ENCODE results near the gene DMRT1.

DMRT1 gene

DNA sequence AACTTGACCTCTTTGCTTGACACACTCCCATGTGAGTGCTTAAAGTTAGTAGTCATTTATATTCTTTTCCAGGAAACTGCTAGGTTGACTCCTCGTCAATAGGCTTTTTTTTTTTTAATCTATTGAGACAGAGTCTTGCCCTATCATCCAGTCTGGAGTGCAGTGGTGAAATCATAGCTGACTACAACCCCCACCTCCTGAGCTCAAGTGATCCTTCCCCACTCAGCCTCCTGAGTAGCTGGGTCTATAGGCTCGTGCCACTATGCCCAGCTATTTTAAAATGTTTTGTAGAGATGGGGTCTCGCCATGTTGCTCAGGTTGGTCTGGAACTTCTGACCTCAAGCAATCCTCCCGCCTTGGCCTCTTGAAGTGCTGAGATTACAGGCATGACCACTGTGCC, 34.9 kb downstream of the DMRT1 start:
- peak overlapping the region; percentile 3 for H3K9ac ChIP-seq (ENCODE audit: low read depth, low read length, poor library complexity)
- H2AK5ac ChIP-seq (ENCODE audit: low read depth, low read length): no peak overlapping the region
- H4K8ac ChIP-seq (ENCODE audit: low read depth, low read length): no peak overlapping the region
- H3K14ac ChIP-seq (ENCODE audit: low read length): no peak overlapping the region
- no peaks in the 10 kb centered on the region for H3K27me3 ChIP-seq (ENCODE audit: control insufficient read depth in 3 of 3, insufficient read depth in 3 of 3, low read depth in 1 of 3, low read length in 3 of 3)
- no peaks in the 10 kb centered on the region for H3K4me1 ChIP-seq (ENCODE audit: control insufficient read depth in 2 of 2, insufficient read depth in 1 of 2, low read depth in 1 of 2, low read length in 2 of 2)
- H3K79me1 ChIP-seq (ENCODE audit: low read depth, low read length): no peaks in the 10 kb centered on the region
- H2BK5ac ChIP-seq (ENCODE audit: low read length): no peak overlapping the region
- WGBS, 2 donors (ENCODE audit: extremely low coverage in 2 of 2, insufficient read length in 2 of 2, insufficient replicate concordance in 1 of 2): no CpG with 5 or more reads among the region's 4 CpGs
- H3K36me3 ChIP-seq (replicated peaks in 1 of 2; ENCODE audit: control insufficient read depth in 2 of 2, insufficient read depth in 2 of 2, low read length in 2 of 2): no peaks in the 10 kb centered on the region
- H2BK12ac ChIP-seq (ENCODE audit: low read length): no peak overlapping the region
- H2BK15ac ChIP-seq (ENCODE audit: low read length): no peak overlapping the region
- no peak overlapping the region for H3K18ac ChIP-seq (ENCODE audit: low read length)
- DNase-seq (ENCODE audit: low spot score): no peak
- no peak overlapping the region for H3K4ac ChIP-seq (ENCODE audit: low read length)
- no peak overlapping the region for H3K27ac ChIP-seq (replicated peaks; ENCODE audit: low read length)
- H3K4me3 ChIP-seq (ENCODE audit: low read length in 2 of 2): peak overlapping the region in 1 of 2 donors; percentile 32
- H2BK120ac ChIP-seq (ENCODE audit: low read depth, low read length): no peak overlapping the region
- H4K91ac ChIP-seq (ENCODE audit: low read depth, low read length, poor library complexity): no peak overlapping the region
- H2AFZ ChIP-seq (ENCODE audit: low read length): no peak overlapping the region
- H3K4me2 ChIP-seq (ENCODE audit: insufficient read depth, low read length, poor library complexity, severe bottlenecking): no peak overlapping the region
- H3K23ac ChIP-seq (ENCODE audit: low read depth, low read length, poor library complexity): no peak overlapping the region
- no peaks in the 10 kb centered on the region for H3K9me3 ChIP-seq (replicated peaks in 1 of 2; ENCODE audit: control insufficient read depth in 2 of 2, insufficient read depth in 1 of 2, low read depth in 1 of 2, low read length in 2 of 2)

DNA sequence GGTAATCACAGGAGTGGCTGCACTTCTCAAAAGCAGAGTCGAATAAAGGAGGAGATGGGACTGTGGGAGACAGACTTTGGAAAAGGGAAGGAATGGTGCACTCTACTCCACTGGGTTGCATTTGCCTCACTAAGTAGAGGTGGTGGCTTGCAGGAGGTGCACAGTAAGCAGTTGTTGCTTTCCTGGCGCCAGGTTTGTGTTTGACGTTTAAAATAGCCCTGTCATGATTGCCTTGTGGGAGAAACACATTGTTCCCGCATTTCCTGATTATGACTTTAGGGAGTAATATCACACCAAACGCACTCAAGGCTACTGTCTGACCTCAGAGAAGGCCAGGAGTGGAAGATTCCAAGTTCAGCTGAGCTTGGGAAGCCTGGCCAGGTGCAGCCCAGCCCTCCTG, 36.7 kb downstream of the DMRT1 start:
- no peak overlapping the region for H3K14ac ChIP-seq (ENCODE audit: low read length)
- no peaks in the 10 kb centered on the region for H3K36me3 ChIP-seq (replicated peaks in 1 of 2; ENCODE audit: control insufficient read depth in 2 of 2, insufficient read depth in 2 of 2, low read length in 2 of 2)
- no peak overlapping the region for H3K4me3 ChIP-seq (ENCODE audit: low read length in 2 of 2)
- no peak overlapping the region for H4K8ac ChIP-seq (ENCODE audit: low read depth, low read length)
- H3K9me3 ChIP-seq (replicated peaks in 1 of 2; ENCODE audit: control insufficient read depth in 2 of 2, insufficient read depth in 1 of 2, low read depth in 1 of 2, low read length in 2 of 2): no peaks in the 10 kb centered on the region
- no peak overlapping the region for H3K4ac ChIP-seq (ENCODE audit: low read length)
- no peak overlapping the region for H3K23ac ChIP-seq (ENCODE audit: low read depth, low read length, poor library complexity)
- H3K18ac ChIP-seq (ENCODE audit: low read length): no peak overlapping the region
- H4K91ac ChIP-seq (ENCODE audit: low read depth, low read length, poor library complexity): no peak overlapping the region
- H3K27me3 ChIP-seq (ENCODE audit: control insufficient read depth in 3 of 3, insufficient read depth in 3 of 3, low read depth in 1 of 3, low read length in 3 of 3): no peaks in the 10 kb centered on the region
- H2BK5ac ChIP-seq (ENCODE audit: low read length): no peak overlapping the region
- no peak overlapping the region for H3K9ac ChIP-seq (ENCODE audit: low read depth, low read length, poor library complexity)
- DNase-seq (ENCODE audit: low spot score): no peak
- H2BK120ac ChIP-seq (ENCODE audit: low read depth, low read length): no peak overlapping the region
- no CpG with 5 or more reads among the region's 5 CpGs for WGBS, 2 donors (ENCODE audit: extremely low coverage in 2 of 2, insufficient read length in 2 of 2, insufficient replicate concordance in 1 of 2)
- no peak overlapping the region for H2AK5ac ChIP-seq (ENCODE audit: low read depth, low read length)
- no peak overlapping the region for H2AFZ ChIP-seq (ENCODE audit: low read length)
- H2BK12ac ChIP-seq (ENCODE audit: low read length): no peak overlapping the region
- H3K27ac ChIP-seq (replicated peaks; ENCODE audit: low read length): no peak overlapping the region
- H3K4me1 ChIP-seq (ENCODE audit: control insufficient read depth in 2 of 2, insufficient read depth in 1 of 2, low read depth in 1 of 2, low read length in 2 of 2): no peaks in the 10 kb centered on the region
- no peak overlapping the region for H3K4me2 ChIP-seq (ENCODE audit: insufficient read depth, low read length, poor library complexity, severe bottlenecking)
- no peaks in the 10 kb centered on the region for H3K79me1 ChIP-seq (ENCODE audit: low read depth, low read length)
- no peak overlapping the region for H2BK15ac ChIP-seq (ENCODE audit: low read length)

- Histone ChIP-seq H3K18ac (ENCODE audit: low read length) (no peak overlapping the region), H3K9ac (ENCODE audit: low read depth, low read length, poor library complexity) (no peak overlapping the region), H3K4me3 (ENCODE audit: low read length in 2 of 2) (no peak overlapping the region), H2BK12ac (ENCODE audit: low read length) (no peak overlapping the region), H4K91ac (ENCODE audit: low read depth, low read length, poor library complexity) (no peak overlapping the region), H2AFZ (ENCODE audit: low read length) (no peak overlapping the region), H3K9me3 (replicated peaks in 1 of 2; ENCODE audit: control insufficient read depth in 2 of 2, insufficient read depth in 1 of 2, low read depth in 1 of 2, low read length in 2 of 2) (no peaks in the 10 kb centered on the region), H3K4me1 (ENCODE audit: control insufficient read depth in 2 of 2, insufficient read depth in 1 of 2, low read depth in 1 of 2, low read length in 2 of 2) (no peaks in the 10 kb centered on the region), H3K4ac (ENCODE audit: low read length) (no peak overlapping the region), H2BK5ac (ENCODE audit: low read length) (no peak overlapping the region), H3K4me2 (ENCODE audit: insufficient read depth, low read length, poor library complexity, severe bottlenecking) (no peak overlapping the region), H3K14ac (ENCODE audit: low read length) (no peak overlapping the region), H2AK5ac (ENCODE audit: low read depth, low read length) (no peak overlapping the region), H3K79me1 (ENCODE audit: low read depth, low read length) (no peaks in the 10 kb centered on the region), H3K27ac (replicated peaks; ENCODE audit: low read length) (no peak overlapping the region), H4K8ac (ENCODE audit: low read depth, low read length) (no peak overlapping the region), H3K23ac (ENCODE audit: low read depth, low read length, poor library complexity) (no peak overlapping the region), H3K27me3 (ENCODE audit: control insufficient read depth in 3 of 3, insufficient read depth in 3 of 3, low read depth in 1 of 3, low read length in 3 of 3) (no peaks in the 10 kb centered on the region), H2BK15ac (ENCODE audit: low read length) (no peak overlapping the region), H3K36me3 (replicated peaks in 1 of 2; ENCODE audit: control insufficient read depth in 2 of 2, insufficient read depth in 2 of 2, low read length in 2 of 2) (no peaks in the 10 kb centered on the region), H2BK120ac (ENCODE audit: low read depth, low read length) (no peak overlapping the region)
- no peak for DNase-seq (ENCODE audit: low spot score)
- WGBS, 2 donors (ENCODE audit: extremely low coverage in 2 of 2, insufficient read length in 2 of 2, insufficient replicate concordance in 1 of 2): no CpG with 5 or more reads among the region's 7 CpGs
These were observed 39.2 kb downstream of the DMRT1 start for GRCh38 chr9:880725-881124.

DNA sequence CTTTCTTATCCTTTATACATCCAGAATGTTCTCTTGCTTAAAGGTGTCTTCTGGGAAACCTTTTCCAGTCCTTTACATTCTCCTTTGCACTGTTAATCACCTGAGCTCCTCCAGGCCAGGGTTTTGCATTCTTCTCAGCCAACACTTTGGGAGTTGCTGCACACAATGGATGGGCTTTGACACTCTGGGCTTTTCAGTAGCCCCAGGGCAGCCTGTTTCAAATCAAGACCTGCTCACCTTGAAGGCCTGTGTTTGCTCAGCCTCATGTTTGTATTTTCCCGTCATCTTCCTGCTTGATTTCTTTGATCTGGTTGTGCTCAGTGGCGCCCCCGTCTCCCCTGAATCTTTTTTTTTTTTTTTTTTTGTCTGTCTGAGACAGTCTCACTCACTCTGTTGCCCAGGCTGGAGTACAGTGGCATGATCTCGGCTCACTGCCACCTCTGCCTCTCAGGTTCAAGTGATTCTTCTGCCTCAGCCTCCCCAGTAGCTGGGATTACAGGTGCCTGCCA, 41.0 kb downstream of the DMRT1 start:
- Histone ChIP-seq H3K79me1 (ENCODE audit: low read depth, low read length) (no peaks in the 10 kb centered on the region), H2AFZ (ENCODE audit: low read length) (no peak overlapping the region), H2BK15ac (ENCODE audit: low read length) (no peak overlapping the region), H2BK5ac (ENCODE audit: low read length) (no peak overlapping the region), H3K23ac (ENCODE audit: low read depth, low read length, poor library complexity) (no peak overlapping the region), H2BK12ac (ENCODE audit: low read length) (no peak overlapping the region), H4K91ac (ENCODE audit: low read depth, low read length, poor library complexity) (no peak overlapping the region), H3K9ac (ENCODE audit: low read depth, low read length, poor library complexity) (no peak overlapping the region), H2AK5ac (ENCODE audit: low read depth, low read length) (no peak overlapping the region), H3K36me3 (replicated peaks in 1 of 2; ENCODE audit: control insufficient read depth in 2 of 2, insufficient read depth in 2 of 2, low read length in 2 of 2) (no peaks in the 10 kb centered on the region), H3K9me3 (replicated peaks in 1 of 2; ENCODE audit: control insufficient read depth in 2 of 2, insufficient read depth in 1 of 2, low read depth in 1 of 2, low read length in 2 of 2) (no peaks in the 10 kb centered on the region), H3K4me1 (ENCODE audit: control insufficient read depth in 2 of 2, insufficient read depth in 1 of 2, low read depth in 1 of 2, low read length in 2 of 2) (no peaks in the 10 kb centered on the region), H3K27ac (replicated peaks; ENCODE audit: low read length) (no peak overlapping the region), H4K8ac (ENCODE audit: low read depth, low read length) (no peak overlapping the region), H2BK120ac (ENCODE audit: low read depth, low read length) (no peak overlapping the region), H3K14ac (ENCODE audit: low read length) (no peak overlapping the region), H3K4ac (ENCODE audit: low read length) (no peak overlapping the region), H3K18ac (ENCODE audit: low read length) (no peak overlapping the region), H3K27me3 (ENCODE audit: control insufficient read depth in 3 of 3, insufficient read depth in 3 of 3, low read depth in 1 of 3, low read length in 3 of 3) (peaks cover 0 to 3% (median 0%) of the 10 kb centered on the region in 3 experiments), H3K4me3 (ENCODE audit: low read length in 2 of 2) (no peak overlapping the region), H3K4me2 (ENCODE audit: insufficient read depth, low read length, poor library complexity, severe bottlenecking) (no peak overlapping the region)
- WGBS, 2 donors (ENCODE audit: extremely low coverage in 2 of 2, insufficient read length in 2 of 2, insufficient replicate concordance in 1 of 2): no CpG with 5 or more reads among the region's 4 CpGs
- DNase-seq (ENCODE audit: low spot score): no peak

All from neuronal stem cell (in vitro differentiated cells).